HCT116 (cell line): ENCODE data around the gene NT5C3B. TPM values are rescaled to one million over a fixed set of nuclear protein-coding genes. Genes with fewer than 3 reads are reported as not detected.

Experiments used
- ATAC-seq: fragments of 200-7000 bp; cut with Tn5 transposase; 2 replicates; pipeline ENCODE4 v1.9.1; 2020; ENCODE audit warnings: mild to moderate bottlenecking, moderate library complexity
- BruUV-seq: library from RNA; stranded (reverse); fragments of 400-500 nt; replicated peaks from 2 replicates; lab custom pipeline; 2021; lab: Mats Ljungman, UMichigan
- CTCF ChIA-PET: fragments of 300-600 bp; sonication (Branson Sonifier 250); formaldehyde crosslinking; loops from one replicate; lab custom pipeline; 2021; ENCODE audit warnings: antibody characterized with exemption; lab: Charles Lee
- POLR2A ChIA-PET: fragments of 300-600, 350-600 bp; sonication (Branson Sonifier 250); formaldehyde crosslinking; loops from one replicate; lab custom pipeline; 2021; ENCODE audit warnings: antibody characterized with exemption; lab: Charles Lee
- RAD21 ChIA-PET, 2 experiments: fragments of 300-600 bp; sonication (Branson Sonifier 250); formaldehyde crosslinking; loops; one replicate each; lab custom pipeline; 2023; ENCODE audit warnings: low total read pairs in 2 of 2; ENCODE audit not compliant: uncharacterized antibody in 2 of 2, unreplicated experiment in 2 of 2, low non-redundant PET in 1 of 2; lab: Charles Lee
- DNase-seq: peaks from one replicate; pipeline ENCODE4 v3.0.0-alpha.2; 2010; ENCODE audit warnings: low read depth, low spot score
- H2AFZ ChIP-seq: fragments of 200-600 bp; shearing (Covaris generic), sonication (generic); 2 replicates; pipeline ENCODE4 v1.6.1; 2017; ENCODE audit warnings: low read depth, mixed run types, mixed read lengths, antibody characterized with exemption, low read length; ENCODE audit not compliant: poor library complexity, severe bottlenecking
- H3K27ac ChIP-seq: 2 replicates; pipeline ENCODE4 v1.5.1; 2012; ENCODE audit warnings: low read depth, low read length
- H3K27me3 ChIP-seq: fragments of 200-600 bp; sonication (generic); 2 replicates; pipeline ENCODE4 v1.6.1; 2016; ENCODE audit warnings: mixed run types, low read length, mixed read lengths; ENCODE audit not compliant: insufficient read depth
- H3K36me3 ChIP-seq, 2 experiments: fragments of 200-500 bp in 1 of 2; fragments of 200-600 bp in 1 of 2; sonication (Bioruptor generic) in 1 of 2; sonication (generic) in 1 of 2; 2 replicates each; pipeline versions ENCODE4 v1.5.1 to v1.6.1; 2014 to 2016; ENCODE audit warnings: low read length in 2 of 2, inconsistent platforms in 1 of 2, mixed read lengths in 1 of 2, mixed run types in 1 of 2; ENCODE audit not compliant: insufficient read depth in 2 of 2, control insufficient read depth in 1 of 2
- H3K4me1 ChIP-seq, 2 experiments: fragments of 200-600 bp in 1 of 2; sonication (generic) in 1 of 2; 2 replicates each; pipeline versions ENCODE4 v1.5.1 to v1.6.1; 2012 to 2017; ENCODE audit warnings: low read length in 2 of 2, inconsistent platforms in 1 of 2, mild to moderate bottlenecking in 1 of 2, mixed read lengths in 1 of 2, mixed run types in 1 of 2, moderate library complexity in 1 of 2; ENCODE audit not compliant: insufficient read depth in 2 of 2, control insufficient read depth in 1 of 2
- H3K4me2 ChIP-seq: fragments of 200-600 bp; sonication (generic); 2 replicates; pipeline ENCODE4 v1.6.1; 2017; ENCODE audit warnings: mixed run types, low read length, mixed read lengths
- H3K4me3 ChIP-seq, 2 experiments: fragments of 200-600 bp in 1 of 2; sonication (generic) in 1 of 2; replicated peaks in 1 of 2; 2 replicates each; pipeline ENCODE4 v1.5.1; 2011 to 2016; ENCODE audit warnings: low read length in 2 of 2, control low read depth in 1 of 2, low read depth in 1 of 2, mild to moderate bottlenecking in 1 of 2, mixed read lengths in 1 of 2, mixed run types in 1 of 2
- H3K79me2 ChIP-seq: fragments of 200-600 bp; sonication (generic); 2 replicates; pipeline ENCODE4 v1.6.1; 2017; ENCODE audit warnings: mild to moderate bottlenecking, mixed run types, low read length, moderate library complexity, mixed read lengths; ENCODE audit not compliant: insufficient read depth
- H3K9ac ChIP-seq: fragments of 200-600 bp; sonication (generic); 2 replicates; pipeline ENCODE4 v1.6.1; 2016; ENCODE audit warnings: low read length, mixed read lengths
- H3K9me2 ChIP-seq: fragments of 200-600 bp; sonication (generic), shearing (Covaris generic); 2 replicates; pipeline ENCODE4 v1.6.1; 2017; ENCODE audit warnings: mixed run types, mild to moderate bottlenecking, moderate library complexity; ENCODE audit not compliant: insufficient read depth
- H3K9me3 ChIP-seq, 2 experiments: fragments of 200-500 bp in 1 of 2; fragments of 200-600 bp in 1 of 2; sonication (Bioruptor generic) in 1 of 2; sonication (generic) in 1 of 2; 2 replicates each; pipeline ENCODE4 v1.6.1; 2014 to 2017; ENCODE audit warnings: low read length in 2 of 2, mixed read lengths in 2 of 2, inconsistent platforms in 1 of 2, low read depth in 1 of 2, mild to moderate bottlenecking in 1 of 2, mixed run types in 1 of 2, moderate library complexity in 1 of 2; ENCODE audit not compliant: control insufficient read depth in 1 of 2, insufficient read depth in 1 of 2
- H4K20me1 ChIP-seq: fragments of 200-600 bp; sonication (generic), shearing (Covaris generic); 2 replicates; pipeline ENCODE4 v1.6.1; 2017; ENCODE audit warnings: mixed run types, mild to moderate bottlenecking, moderate library complexity; ENCODE audit not compliant: insufficient read depth
- CBX3 ChIP-seq: IDR thresholded peaks from 2 replicates; pipeline ENCODE4 v1.6.1; 2012; ENCODE audit warnings: low read depth
- ELF1 ChIP-seq: IDR thresholded peaks from 2 replicates; pipeline ENCODE4 v1.6.1; 2012; ENCODE audit warnings: low read depth, borderline replicate concordance
- JUND ChIP-seq: IDR thresholded peaks from 2 replicates; pipeline ENCODE4 v1.6.1; 2012
- POLR2AphosphoS5 ChIP-seq: IDR thresholded peaks from 2 replicates; pipeline ENCODE4 v1.6.1; 2011; ENCODE audit warnings: mild to moderate bottlenecking, low read depth, low read length, moderate library complexity
- SRF ChIP-seq: IDR thresholded peaks from 2 replicates; pipeline ENCODE4 v1.6.1; 2012; ENCODE audit warnings: low read depth
- TCF7L2 ChIP-seq: IDR thresholded peaks from 2 replicates; pipeline ENCODE4 v1.7.0; 2011; ENCODE audit warnings: borderline replicate concordance, inconsistent platforms; ENCODE audit not compliant: insufficient read depth, insufficient read length; ENCODE audit errors: extremely low read depth
- YY1 ChIP-seq: IDR thresholded peaks from 2 replicates; pipeline ENCODE4 v1.6.1; 2011; ENCODE audit warnings: low read length, low read depth, moderate library complexity, mild to moderate bottlenecking; ENCODE audit not compliant: insufficient replicate concordance; ENCODE audit errors: extremely low read depth
- ZFX ChIP-seq: fragments of 450-650 bp; IDR thresholded peaks from 2 replicates; pipeline ENCODE4 v1.6.1; 2017
- intact Hi-C: fragments of 100-400 bp; cut with micrococcal nuclease; formaldehyde crosslinking; loops from 2 replicates; pipeline ENCODE4 v1.10.0; 2022
- total RNA-seq: library from RNA; stranded (reverse); gene quantifications from one replicate; pipeline ENCODE4 v1.2.1, GENCODE V29; 2021; ENCODE audit not compliant: unreplicated experiment
- TF ChIP-seq, protein P1 (sequence below): IDR thresholded peaks from 2 replicates; pipeline ENCODE4 v1.6.1; 2012
- TF ChIP-seq, protein P2 (sequence below): IDR thresholded peaks from 2 replicates; pipeline ENCODE4 v1.6.1; 2012; ENCODE audit warnings: low read depth

Gene NT5C3B
- total RNA-seq, 1 experiment from 2014 or later = 110 TPM

DNA sequence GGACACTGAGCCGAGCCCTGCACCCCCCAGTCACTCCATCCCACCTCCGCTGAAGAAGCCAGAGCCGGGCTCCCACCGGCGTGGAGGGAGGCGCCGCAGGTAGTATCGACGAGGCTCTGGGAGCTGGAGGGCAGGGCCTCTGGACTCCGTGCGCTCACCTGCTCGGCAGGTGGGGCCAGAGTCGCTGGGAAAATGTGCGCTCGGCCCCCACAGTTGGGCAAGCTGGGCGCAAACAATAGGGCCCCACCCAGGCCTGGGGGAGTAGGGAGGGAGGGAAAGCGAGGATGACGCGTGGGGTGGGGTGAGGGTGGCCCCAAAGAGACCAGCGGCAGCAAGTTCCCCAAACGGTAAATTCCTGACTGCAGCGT is 50.2 kb downstream of the NT5C3B start (continued):
- TF ChIP-seq TCF7L2 (no peak), ELF1 (no peak)

DNA sequence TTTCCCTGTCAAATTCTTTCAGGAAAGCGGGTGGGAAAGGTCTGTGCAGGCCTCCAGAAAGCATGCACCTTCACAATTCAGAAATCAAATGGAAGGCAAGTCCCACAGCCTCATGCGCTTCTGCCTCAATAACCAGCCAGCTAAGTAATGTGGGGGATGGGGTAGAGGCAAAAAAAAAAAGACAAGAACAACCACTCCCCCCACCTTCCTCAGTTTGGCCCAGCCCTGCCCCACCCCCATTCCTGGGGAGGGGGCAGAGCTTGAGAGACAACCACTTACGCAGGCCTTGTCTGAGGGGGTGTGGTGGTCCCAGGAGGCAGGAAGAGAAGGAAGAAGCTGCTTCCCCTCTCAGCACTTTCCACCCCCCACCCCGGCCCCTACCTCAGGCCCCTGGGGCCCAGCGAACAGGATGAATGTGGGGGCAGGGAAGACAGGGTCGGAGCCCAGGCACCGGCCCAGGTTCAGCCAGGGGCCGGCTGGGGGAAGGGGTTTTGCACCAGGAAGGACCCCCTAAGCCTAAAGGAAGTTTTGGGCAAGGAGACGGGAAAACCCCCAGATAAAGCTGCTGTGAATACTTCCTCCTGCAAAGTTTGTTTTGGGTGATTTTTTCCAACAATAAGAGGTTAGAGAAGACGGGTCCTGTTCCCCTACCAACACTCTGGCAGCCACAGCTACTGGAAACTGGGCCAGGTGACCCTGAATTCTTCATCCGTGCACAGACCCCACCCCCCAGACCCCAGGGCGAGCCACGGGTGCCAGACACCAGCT is 50.8 kb downstream of the NT5C3B start:
- no peaks in the 10 kb centered on the region for H3K9me3 ChIP-seq
- peak overlapping the region; percentile 95 for H3K27ac ChIP-seq
- peaks cover 34 to 60% of the 10 kb centered on the region in 2 experiments for H3K4me1 ChIP-seq
- H4K20me1 ChIP-seq = no peaks in the 10 kb centered on the region
- TF ChIP-seq YY1 (no peak), ZFX (no peak), JUND (no peak), POLR2AphosphoS5 (no peak), CBX3 (no peak), SRF (no peak)
- TF ChIP-seq, protein P1, sequence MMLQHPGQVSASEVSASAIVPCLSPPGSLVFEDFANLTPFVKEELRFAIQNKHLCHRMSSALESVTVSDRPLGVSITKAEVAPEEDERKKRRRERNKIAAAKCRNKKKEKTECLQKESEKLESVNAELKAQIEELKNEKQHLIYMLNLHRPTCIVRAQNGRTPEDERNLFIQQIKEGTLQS = no peak
- TF ChIP-seq, protein P2, sequence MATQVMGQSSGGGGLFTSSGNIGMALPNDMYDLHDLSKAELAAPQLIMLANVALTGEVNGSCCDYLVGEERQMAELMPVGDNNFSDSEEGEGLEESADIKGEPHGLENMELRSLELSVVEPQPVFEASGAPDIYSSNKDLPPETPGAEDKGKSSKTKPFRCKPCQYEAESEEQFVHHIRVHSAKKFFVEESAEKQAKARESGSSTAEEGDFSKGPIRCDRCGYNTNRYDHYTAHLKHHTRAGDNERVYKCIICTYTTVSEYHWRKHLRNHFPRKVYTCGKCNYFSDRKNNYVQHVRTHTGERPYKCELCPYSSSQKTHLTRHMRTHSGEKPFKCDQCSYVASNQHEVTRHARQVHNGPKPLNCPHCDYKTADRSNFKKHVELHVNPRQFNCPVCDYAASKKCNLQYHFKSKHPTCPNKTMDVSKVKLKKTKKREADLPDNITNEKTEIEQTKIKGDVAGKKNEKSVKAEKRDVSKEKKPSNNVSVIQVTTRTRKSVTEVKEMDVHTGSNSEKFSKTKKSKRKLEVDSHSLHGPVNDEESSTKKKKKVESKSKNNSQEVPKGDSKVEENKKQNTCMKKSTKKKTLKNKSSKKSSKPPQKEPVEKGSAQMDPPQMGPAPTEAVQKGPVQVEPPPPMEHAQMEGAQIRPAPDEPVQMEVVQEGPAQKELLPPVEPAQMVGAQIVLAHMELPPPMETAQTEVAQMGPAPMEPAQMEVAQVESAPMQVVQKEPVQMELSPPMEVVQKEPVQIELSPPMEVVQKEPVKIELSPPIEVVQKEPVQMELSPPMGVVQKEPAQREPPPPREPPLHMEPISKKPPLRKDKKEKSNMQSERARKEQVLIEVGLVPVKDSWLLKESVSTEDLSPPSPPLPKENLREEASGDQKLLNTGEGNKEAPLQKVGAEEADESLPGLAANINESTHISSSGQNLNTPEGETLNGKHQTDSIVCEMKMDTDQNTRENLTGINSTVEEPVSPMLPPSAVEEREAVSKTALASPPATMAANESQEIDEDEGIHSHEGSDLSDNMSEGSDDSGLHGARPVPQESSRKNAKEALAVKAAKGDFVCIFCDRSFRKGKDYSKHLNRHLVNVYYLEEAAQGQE = no peak
- H3K79me2 ChIP-seq = peaks cover 54% of the 10 kb centered on the region
- ATAC-seq (no peak), DNase-seq (no peak)
- H3K9ac ChIP-seq = peak overlapping the region; percentile 89
- H2AFZ ChIP-seq = no peak overlapping the region
- CTCF ChIA-PET = interaction anchor here (0.7 to 4.2 kb wide), 6 partner anchors 8 to 48 kb away, joined by 3 to 109 read pairs (median 16); no protein-coding TSS in a partner anchor
- BruUV-seq = TSS peak; percentile 53
- no peaks in the 10 kb centered on the region for H3K27me3 ChIP-seq
- no peaks in the 10 kb centered on the region for H3K36me3 ChIP-seq
- H3K4me2 ChIP-seq = peak overlapping the region; percentile 98
- intact Hi-C loops = no loop called here
- no peaks in the 10 kb centered on the region for H3K9me2 ChIP-seq
- RAD21 ChIA-PET = interaction anchor here (0.7 to 2.4 kb wide), 7 partner anchors 8 to 1267 kb away, joined by 3 to 13 read pairs (median 6); no protein-coding TSS in a partner anchor
- peak overlapping the region; percentile 78 to 80 for H3K4me3 ChIP-seq
- POLR2A ChIA-PET = interaction anchor here (0.7 to 4.5 kb wide), 14 partner anchors 8 to 180 kb away, joined by 3 to 77 read pairs (median 6); partner anchors contain the start of genes FKBP10 and P3H4
